GM15510 (cell line): ENCODE measurements around the gene DCLK3.

Experiments used
- POLR2A ChIP-seq: IDR thresholded peaks from 3 replicates; pipeline ENCODE4 v1.6.1; 2011; ENCODE audit warnings: borderline replicate concordance; ENCODE audit not compliant: insufficient read length; ENCODE audit errors: extremely low read depth

DCLK3 gene

DNA sequence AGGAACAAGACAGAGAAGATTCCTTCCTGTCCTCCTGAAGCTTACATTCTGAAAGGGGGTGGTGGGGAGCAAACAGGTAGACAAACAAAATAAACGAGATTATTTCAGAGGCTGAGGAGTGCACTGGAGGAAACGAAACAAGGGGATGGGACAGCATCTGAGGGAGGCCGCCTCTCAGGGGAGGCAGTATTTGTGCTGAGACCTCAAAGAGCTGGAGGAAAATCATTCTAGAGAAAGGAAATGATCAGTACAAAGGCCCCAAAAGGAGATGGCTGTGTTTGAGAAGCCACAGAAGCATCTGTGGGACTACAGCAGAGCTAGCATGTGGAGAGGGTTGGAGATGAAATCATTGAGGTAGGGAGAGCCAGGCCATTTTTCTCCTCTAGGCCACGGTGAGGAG lies 55.1 kb downstream of the DCLK3 start:
- no peak for TF ChIP-seq POLR2A

DNA sequence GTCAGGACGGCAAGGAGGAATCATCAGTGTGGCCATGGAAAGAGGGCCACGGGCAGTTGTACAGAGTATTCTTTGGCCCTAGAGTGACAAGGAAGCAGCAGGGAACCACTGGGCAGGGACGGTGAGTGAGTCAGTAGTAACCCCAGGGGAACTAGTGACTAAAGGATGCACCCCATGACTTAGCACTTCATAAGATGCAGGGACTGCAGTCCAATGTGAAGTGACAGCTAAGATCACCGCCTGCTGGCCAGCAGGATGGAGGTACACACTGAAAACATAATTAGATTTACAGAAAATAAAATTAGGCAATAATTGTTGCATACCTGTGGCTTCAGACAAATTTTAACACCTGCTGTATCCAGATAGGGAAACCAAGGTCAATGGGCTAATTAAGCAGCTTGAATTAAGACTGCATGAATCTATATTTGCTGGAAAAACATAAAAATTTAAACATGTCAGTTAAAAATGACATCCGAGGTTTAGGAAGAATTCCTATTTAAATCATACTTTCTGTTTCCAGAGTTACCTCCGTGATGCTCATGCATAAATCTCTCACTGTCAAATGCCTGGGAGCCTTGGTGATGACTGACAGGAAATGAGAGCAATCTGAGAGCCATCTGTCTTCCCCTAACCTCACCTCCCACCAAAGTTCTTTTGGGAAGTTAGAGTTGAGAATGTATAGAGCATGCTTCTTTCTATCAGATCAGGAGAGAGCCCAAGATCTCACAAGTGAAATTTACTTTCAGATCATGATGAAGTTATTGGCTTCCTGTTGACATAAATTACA lies 56.5 kb downstream of the DCLK3 start:
- TF ChIP-seq POLR2A = no peak

DNA sequence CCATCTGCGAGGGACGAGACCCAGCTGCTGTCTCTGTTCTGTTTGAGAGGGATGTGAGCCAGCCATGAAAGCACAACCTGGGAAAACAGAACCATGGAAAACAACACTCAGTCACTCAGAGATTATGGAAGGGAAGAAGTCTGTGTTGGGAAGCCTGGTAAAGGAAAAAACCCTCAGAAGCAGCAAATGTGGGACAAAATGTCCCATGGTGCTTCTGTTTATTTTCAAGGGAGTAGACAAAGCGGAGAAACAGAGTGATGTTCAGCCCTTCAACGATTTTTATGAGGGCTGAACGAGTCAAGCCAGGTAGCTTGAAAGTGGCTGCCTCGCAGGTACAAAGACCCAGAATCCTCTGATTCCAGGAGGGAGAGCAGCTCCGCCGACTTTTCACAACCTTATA lies 59.3 kb downstream of the DCLK3 start:
- no peak for TF ChIP-seq POLR2A

DNA sequence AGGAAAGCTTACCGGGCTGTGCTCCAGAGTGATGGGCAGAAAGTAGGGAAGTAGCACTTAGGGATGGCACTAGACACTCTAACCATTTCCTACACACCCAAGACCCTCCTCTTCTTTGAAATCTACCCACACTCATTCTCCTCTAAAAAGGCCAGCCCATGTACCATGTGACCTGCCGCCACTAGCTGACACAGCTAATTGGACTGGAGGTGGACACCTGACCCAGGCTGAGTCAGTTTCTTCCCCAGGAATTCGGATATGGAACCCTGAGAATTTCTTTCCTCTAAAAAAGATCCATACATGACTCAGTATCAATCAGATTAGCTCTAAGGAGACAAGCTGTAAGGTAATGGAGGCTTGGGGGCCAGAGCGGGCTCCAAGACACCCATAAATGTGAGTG lies 60.1 kb downstream of the DCLK3 start:
- no peak for TF ChIP-seq POLR2A

DNA sequence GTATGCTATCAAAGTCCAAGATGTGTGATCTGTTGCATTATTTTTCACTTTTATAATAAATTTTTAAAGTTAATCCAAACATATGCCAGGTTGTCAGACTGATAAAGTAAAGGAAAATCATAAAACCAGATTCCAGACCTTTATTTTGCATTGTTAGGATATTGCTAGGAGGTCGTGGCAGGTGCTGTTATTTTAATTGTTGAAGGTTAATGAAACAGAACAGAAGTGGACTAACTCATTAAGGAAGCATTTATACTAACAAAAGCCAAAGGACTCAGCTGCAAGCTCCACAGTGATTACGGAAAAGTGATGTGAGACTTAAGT lies 63.1 kb downstream of the DCLK3 start:
- no peak for TF ChIP-seq POLR2A

DNA sequence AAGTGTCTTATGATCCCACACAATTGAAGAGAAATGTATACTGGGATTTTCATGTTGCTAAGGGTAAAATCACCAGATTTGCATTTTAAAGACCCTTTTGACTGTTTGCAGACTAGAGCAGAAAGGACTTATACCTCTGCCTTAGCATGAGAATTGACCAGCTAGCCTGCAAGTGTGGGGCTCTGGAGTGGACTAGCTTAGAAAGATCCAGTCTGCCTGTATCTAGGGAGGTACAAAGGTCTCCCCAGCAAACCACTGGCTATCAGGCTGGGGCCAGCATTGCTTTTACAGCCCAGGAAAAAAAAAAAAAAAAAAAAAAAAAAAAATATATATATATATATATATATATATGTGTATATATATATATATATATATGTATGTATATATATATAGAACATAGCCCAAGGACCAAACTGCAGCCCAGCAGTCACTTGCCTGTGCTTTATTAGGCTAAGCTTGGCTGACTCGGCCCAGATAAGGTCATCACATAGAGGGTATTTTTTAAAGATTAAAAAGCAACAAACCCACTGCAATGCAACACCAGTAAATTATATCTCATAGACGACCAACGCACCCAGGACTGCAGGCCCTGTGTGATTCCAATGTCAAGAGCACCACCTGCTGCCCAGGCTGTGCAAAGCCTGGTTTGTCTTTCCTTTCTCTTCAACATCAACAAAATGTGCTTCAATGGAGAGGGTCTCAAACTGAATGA lies 63.7 kb downstream of the DCLK3 start:
- no peak for TF ChIP-seq POLR2A

DNA sequence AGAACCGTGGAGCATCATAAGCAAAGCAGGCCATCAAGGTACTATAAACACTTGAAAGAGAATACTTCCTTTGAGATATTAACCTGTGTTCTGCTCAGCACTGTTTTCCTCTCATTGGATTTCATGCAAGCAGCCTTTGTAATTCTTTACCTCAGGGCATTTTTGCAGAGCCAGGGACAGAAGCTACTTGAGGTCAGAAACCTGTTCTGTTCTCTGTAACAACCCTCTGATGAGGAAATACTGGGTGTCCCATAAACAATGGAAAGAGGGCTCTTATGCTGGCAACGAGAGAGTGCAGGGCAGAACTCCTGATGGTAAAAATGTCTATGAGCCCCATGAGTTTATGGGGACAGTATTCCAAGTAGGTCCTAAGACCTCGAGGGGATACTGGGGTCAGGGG lies 66.0 kb downstream of the DCLK3 start:
- no peak for TF ChIP-seq POLR2A

DNA sequence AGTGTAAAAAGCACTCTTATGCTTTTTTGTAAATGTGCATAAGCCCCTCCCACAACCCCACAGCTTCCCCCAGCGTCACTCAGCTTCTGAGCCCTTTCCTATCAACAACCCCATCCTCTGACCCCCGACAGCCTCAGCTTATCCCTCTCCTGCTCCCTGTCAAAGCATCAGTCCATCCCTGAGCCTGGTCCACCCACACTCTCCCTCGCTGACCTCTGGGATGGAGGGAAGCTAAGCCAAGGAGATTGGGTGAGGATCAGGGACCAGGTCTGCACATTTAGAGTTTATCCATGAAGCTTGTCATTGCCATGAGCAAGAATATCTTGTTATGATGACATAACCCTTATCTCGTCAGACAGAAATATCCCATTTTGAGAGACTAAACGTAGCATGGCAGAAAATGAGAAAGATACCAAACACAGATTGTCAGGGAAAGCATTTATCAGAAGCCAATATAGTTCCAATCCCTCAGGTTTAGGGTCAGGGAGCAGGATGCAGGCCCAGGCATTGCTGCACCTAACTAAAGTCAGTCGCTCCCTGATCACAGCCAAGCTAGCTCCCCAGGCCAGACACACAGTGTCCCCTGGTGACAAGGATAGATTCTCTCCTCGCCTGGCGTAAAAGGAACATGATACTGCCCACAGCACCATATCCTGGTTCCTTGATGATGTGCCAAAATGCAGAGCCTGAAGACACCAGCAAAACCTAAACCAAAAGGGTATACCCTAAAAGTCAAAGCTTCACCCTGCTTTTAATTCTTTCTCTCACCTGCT lies 66.9 kb downstream of the DCLK3 start:
- no peak for TF ChIP-seq POLR2A

DNA sequence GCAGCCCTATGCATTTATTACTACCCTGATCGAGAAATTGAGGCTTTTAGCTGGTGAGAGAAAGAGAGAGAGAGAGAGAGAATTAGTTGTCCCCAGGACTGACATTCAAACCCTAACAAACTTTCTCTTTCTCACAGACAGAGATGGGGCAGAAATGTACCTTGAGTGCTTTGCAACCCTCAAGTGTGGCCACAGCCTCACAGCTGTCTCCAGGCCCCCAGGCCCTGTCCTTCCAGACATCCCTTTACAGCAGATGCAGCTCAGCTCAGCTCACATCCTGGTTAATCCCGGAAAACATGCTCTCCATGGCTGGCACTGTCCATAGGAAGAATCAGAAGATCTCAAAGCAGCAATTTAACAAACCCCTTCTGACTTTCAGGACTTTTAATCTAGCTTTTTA lies 67.6 kb downstream of the DCLK3 start:
- TF ChIP-seq POLR2A = no peak

DNA sequence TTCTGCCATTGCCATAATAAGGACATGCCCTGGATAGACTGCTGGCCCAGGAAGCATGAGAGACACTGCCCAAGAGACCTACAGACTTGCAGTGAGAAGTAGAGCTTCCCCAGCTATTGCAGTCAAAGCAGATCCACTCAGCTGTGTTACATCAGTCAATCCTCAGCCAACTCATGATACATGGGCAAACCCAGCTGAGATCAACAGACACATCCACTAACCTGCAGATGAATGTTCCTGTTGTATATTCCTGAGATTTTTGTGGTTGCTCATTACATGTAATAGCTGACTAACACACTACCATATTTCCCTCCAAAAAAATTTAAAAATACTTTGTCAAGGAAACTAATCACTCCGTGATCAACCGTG lies 68.6 kb downstream of the DCLK3 start:
- TF ChIP-seq POLR2A = no peak

DNA sequence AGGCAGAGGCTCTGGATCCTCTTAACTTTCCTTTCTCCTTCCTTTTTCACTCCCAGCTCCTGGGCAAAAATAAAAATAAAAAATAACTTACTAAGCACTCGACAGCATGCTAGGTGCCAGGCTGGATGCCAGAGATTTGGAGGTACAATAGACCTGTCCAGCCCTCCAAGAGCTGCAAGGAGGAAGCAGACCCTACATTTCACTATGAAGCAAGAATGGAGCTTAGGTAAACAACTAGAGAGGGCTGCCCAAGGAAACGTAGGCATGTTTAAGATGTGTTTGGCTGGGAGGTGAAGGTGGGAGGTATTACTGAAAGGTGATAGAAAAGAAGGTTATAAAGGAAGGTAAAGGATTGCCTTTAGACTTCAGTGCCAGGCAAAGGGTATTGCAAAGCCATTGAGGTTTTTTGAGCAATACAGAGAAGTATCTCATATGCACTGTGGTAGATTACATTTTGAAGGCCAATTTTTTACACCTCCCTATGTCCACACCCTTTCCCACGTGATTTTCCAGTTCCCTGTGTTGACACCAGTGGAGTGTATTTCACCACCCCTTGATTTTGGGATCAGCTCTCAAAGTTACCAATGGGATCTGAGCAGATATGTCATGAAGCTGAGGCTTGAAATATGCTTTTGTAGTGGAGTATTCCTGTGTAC lies 69.1 kb downstream of the DCLK3 start:
- TF ChIP-seq POLR2A = no peak

DNA sequence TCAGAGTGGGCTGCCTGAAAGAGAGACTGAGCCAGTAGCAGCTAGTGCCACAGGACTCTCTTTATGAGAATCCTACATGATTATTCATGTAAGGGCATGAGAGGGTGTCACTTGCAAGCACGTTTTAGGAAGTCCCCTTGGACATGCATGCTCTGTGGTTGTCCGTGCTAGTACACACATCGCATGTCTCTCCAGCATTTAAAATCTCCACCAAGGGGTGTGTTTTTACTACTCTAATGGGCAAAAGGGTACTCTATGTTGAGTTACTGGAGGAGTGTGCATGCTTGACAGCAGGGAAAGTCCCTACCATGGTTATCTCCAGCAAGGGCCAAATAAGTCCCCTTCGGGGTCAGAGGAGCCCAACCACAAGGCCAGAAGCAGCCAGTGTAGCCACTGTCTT lies 70.7 kb downstream of the DCLK3 start:
- TF ChIP-seq POLR2A = no peak

DNA sequence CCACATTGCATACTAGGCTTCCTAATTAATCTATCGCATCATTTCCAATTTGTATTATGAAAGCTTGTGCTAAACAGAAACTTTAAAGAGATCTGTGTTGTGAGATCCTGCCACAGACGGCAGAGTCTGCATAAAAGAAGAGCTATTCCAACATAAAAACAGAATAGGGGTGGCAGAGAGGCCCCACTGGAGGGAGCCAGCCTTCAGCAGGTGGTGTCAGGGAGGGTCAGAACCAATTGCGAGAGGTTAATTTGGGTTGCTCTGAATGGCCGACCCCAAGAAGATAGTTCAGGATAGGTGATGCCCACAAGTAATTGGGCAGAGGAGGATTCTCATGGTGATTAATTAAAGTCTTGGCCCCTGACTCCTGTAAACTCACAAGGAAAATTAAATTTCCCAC lies 74.8 kb downstream of the DCLK3 start:
- no peak for TF ChIP-seq POLR2A

DNA sequence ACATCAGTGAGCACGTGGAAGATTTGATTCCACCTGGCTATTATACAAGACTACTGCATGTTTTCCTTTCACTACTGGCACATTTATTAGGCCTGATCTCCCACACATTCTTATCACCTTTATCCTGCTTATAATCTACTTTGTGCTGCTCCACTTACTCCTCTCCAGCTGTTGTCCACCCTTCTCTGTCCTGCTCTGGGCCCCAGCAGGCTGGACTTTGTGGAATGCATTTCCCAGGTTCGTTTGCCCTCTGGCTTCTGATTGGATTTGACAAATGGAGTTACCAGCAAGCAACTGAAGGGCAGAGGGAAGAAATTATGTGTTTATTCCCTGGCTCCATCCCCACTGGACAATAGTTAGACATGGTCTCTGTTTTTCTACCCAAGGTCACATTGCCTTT lies 75.5 kb downstream of the DCLK3 start:
- no peak for TF ChIP-seq POLR2A

DNA sequence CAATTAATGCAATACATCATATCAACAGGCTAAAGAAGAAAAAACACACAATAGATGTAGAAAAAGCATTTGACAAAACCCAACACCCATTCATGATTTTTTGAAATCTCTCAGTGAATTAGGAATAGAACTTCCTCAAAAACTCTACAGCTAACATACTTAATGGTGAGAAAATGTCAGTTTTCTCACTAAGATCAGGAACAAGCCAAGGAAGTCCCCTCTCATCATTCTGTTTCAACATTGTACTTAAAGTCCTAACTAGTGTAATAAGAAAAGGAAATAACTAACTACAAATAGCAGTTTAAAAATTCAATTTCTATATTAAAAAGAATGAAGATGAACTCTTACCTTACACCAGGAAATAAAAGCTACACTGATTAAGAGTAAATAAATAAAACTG lies 77.8 kb downstream of the DCLK3 start:
- no peak for TF ChIP-seq POLR2A
